Measurements from ENCODE around the gene NFKBIE. TPM values are rescaled to one million over a fixed set of nuclear protein-coding genes. Genes with fewer than 3 reads are reported as not detected.

The NFKBIE gene
- total and polyA plus RNA-seq, 9 of the 15 experiments (the other 6 are each of a cell fraction or from before 2014, with no cell fraction given): 2.1 to 16.4 (median 11.7) TPM

DNA sequence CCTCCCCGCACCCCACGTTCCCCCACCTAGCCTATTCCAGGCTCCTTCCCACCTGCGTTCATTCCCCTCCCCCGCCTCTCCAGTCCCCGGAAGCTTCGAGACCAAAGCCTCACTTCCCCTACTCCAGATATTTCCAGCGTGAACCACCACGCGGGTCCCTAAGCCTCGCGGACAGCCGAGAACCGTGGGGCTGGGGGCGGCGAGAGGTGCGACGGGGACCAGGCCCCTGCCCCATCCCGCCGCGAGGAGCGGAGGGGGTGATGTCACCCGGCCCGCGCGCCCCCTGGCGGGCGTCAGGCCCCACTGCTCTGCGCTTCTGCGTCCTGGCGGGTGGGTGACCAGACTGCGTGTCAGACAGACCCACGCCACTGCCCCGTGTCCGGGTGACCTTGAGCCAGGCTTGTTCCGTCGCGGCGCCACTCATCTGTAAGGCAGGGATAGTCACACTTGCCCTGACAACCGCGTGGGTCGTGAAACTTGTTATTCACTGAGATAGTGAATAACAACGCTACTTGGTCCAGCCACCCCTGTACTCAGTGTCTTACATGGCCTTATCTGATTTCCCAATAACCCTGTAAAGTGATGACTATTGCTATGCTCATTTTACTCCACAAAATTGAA lies 27.4 kb downstream of the NFKBIE start (continued):
- no peak for TF ChIP-seq ZNF277 (CRISPR knock-in tag; IDR thresholded peaks at IDR 0.05; ENCODE audit: borderline replicate concordance)
- TF ChIP-seq RNF219 (CRISPR knock-in tag; IDR thresholded peaks at IDR 0.05): no peak
- 0 out of 2 replicates have a peak, but pooled peaks have one; percentile 4 for TF ChIP-seq KLF16 (IDR thresholded peaks at IDR 0.05)
- 0 out of 2 replicates have a peak, but pooled peaks have one; percentile 19 for TF ChIP-seq CBX5 (IDR thresholded peaks at IDR 0.05; ENCODE audit: borderline replicate concordance, low read depth)
- no peak for TF ChIP-seq NFE2 (IDR thresholded peaks at IDR 0.05; ENCODE audit: low read depth)
- TF ChIP-seq, protein P1, sequence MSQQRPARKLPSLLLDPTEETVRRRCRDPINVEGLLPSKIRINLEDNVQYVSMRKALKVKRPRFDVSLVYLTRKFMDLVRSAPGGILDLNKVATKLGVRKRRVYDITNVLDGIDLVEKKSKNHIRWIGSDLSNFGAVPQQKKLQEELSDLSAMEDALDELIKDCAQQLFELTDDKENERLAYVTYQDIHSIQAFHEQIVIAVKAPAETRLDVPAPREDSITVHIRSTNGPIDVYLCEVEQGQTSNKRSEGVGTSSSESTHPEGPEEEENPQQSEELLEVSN (IDR thresholded peaks at IDR 0.05; ENCODE audit: borderline replicate concordance in 1 of 2, extremely low read depth in 1 of 2, insufficient read depth in 1 of 2, insufficient read length in 1 of 2, low read depth in 1 of 2, low read length in 1 of 2, poor library complexity in 1 of 2, severe bottlenecking in 1 of 2): peak in 1 of 2 experiments; percentile 74
- TF ChIP-seq, protein P2, sequence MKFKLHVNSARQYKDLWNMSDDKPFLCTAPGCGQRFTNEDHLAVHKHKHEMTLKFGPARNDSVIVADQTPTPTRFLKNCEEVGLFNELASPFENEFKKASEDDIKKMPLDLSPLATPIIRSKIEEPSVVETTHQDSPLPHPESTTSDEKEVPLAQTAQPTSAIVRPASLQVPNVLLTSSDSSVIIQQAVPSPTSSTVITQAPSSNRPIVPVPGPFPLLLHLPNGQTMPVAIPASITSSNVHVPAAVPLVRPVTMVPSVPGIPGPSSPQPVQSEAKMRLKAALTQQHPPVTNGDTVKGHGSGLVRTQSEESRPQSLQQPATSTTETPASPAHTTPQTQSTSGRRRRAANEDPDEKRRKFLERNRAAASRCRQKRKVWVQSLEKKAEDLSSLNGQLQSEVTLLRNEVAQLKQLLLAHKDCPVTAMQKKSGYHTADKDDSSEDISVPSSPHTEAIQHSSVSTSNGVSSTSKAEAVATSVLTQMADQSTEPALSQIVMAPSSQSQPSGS (CRISPR knock-in tag; IDR thresholded peaks at IDR 0.05): peak; percentile 100
- TF ChIP-seq ZNF384 (IDR thresholded peaks at IDR 0.05; ENCODE audit: low read depth, low read length): no peak
- no peak for TF ChIP-seq DMBX1 (CRISPR knock-in tag; IDR thresholded peaks at IDR 0.05; ENCODE audit: borderline replicate concordance)
- peak; percentile 68 for TF ChIP-seq ETV1 (tag; conservative IDR thresholded peaks at IDR 0.05; ENCODE audit: low read depth)
- peak; percentile 88 for TF ChIP-seq THAP12 (CRISPR knock-in tag; IDR thresholded peaks at IDR 0.05)
- no peak; the same call in 1 of the 2 replicates for TF ChIP-seq ZBTB1 (CRISPR knock-in tag; IDR thresholded peaks at IDR 0.05; ENCODE audit: borderline replicate concordance, low read depth)
- TF ChIP-seq ZNF274 (IDR thresholded peaks at IDR 0.05; ENCODE audit: borderline replicate concordance, low read depth, low read length): no peak; the same call in 1 of the 2 replicates
- TF ChIP-seq GTF2A2 (tag; IDR thresholded peaks at IDR 0.05): no peak
- no peak for TF ChIP-seq MXI1 (IDR thresholded peaks at IDR 0.05; ENCODE audit: low read depth, low read length)
- no peak for TF ChIP-seq CREBBP (IDR thresholded peaks at IDR 0.05; ENCODE audit: low read depth, low read length)
